ENCODE data around the gene GOLM1.

The GOLM1 gene

GRCh38 chr9:85978496-85978895 lies 120.9 kb downstream of the GOLM1 start:
- DNase-seq: no peak
